ENCODE measurements around the gene KRTAP6-2. TPM values are rescaled to one million over a fixed set of nuclear protein-coding genes. Genes with fewer than 3 reads are reported as not detected.

Gene KRTAP6-2
- total and polyA plus RNA-seq, 10 of the 15 experiments (the other 5 are each of a cell fraction or from before 2014, with no cell fraction given), result not detected

DNA sequence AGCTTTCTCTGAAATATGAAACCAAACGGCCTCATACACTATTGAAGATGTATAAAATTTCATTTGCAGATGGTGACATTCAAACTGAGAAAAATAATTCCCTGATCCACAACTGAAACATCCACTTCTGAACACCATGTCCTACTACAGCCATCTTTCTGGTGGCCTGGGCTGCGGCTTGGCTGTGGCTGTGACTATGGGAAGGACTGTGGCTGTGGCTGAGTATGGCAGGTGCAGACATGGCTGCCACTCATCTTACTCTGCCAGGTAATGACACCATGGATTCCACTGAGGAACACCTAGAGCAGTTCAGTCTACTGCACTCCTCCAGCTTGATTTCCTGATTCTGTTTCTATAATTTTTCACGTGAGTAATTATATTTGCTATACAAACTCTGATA, 21.8 kb upstream of the KRTAP6-2 start, which contains the start of gene KRTAP20-4 (continued):
- no peak for TF ChIP-seq MTA3 (IDR thresholded peaks at IDR 0.05; ENCODE audit: borderline replicate concordance, low read length)
- TF ChIP-seq, protein P1, sequence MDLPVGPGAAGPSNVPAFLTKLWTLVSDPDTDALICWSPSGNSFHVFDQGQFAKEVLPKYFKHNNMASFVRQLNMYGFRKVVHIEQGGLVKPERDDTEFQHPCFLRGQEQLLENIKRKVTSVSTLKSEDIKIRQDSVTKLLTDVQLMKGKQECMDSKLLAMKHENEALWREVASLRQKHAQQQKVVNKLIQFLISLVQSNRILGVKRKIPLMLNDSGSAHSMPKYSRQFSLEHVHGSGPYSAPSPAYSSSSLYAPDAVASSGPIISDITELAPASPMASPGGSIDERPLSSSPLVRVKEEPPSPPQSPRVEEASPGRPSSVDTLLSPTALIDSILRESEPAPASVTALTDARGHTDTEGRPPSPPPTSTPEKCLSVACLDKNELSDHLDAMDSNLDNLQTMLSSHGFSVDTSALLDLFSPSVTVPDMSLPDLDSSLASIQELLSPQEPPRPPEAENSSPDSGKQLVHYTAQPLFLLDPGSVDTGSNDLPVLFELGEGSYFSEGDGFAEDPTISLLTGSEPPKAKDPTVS (IDR thresholded peaks at IDR 0.05; ENCODE audit: low read depth, low read length), result no peak

DNA sequence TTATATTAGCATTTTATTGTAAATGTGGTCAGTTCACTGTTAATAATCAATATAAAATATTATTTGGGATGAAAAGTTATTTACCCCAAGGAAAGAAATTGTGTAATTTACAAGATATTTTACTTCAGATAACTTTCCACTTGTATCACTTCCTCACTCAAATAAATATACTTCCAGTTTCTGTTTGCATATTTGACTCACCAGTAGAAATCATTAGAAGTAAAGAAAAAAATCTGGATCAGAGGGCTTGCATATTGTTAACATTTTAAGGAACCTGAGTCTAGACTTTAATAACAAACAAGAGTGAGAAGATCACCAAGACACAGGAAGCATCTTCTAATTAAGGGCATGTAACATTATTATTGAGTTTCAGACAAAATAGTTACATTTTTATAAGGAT, 21.4 kb upstream of the KRTAP6-2 start:
- DNase-seq (ENCODE audit: low read depth, low spot score) (no peak), FAIRE-seq (no peak), ATAC-seq (no peak)
- no peaks in the 10 kb centered on the region for H3K9me3 ChIP-seq (replicated peaks; ENCODE audit: control insufficient read depth, insufficient read depth, low read length)
- no peak overlapping the region for H3K9ac ChIP-seq (ENCODE audit: control insufficient read depth, insufficient read depth, low read length)
- BruUV-seq (replicated peaks), result no TSS peak
- H3K79me2 ChIP-seq (ENCODE audit: control insufficient read depth, insufficient read depth, low read length), result no peaks in the 10 kb centered on the region
- no peak overlapping the region for H2AFZ ChIP-seq (ENCODE audit: control insufficient read depth, low read depth, low read length)
- H3K4me1 ChIP-seq (ENCODE audit: control insufficient read depth, insufficient read depth, low read length), result no peaks in the 10 kb centered on the region
- no peak overlapping the region for H3K4me2 ChIP-seq (ENCODE audit: control insufficient read depth, insufficient read depth)
- SMC1A ChIA-PET (ENCODE audit: uncharacterized antibody, unreplicated experiment), result no interaction called here
- CTCF ChIA-PET, result no interaction called here
- POLR2A ChIA-PET, result no interaction called here
- H3K36me3 ChIP-seq (ENCODE audit: control insufficient read depth in 2 of 2, insufficient read depth in 2 of 2, low read length in 1 of 2), result no peaks in the 10 kb centered on the region
- in situ Hi-C loops (cut with MboI) (no loop called here), intact Hi-C loops (cut with micrococcal nuclease; ENCODE audit: unreplicated experiment) (no loop called here)
- no peaks in the 10 kb centered on the region for H3K27me3 ChIP-seq (replicated peaks in 1 of 2; ENCODE audit: control insufficient read depth in 2 of 2, insufficient read depth in 2 of 2, low read length in 1 of 2)
- H3K27ac ChIP-seq (ENCODE audit: control insufficient read depth, insufficient read depth), result no peak overlapping the region
- no peak overlapping the region for H3K4me3 ChIP-seq
- RAD21 ChIA-PET (ENCODE audit: unreplicated experiment), result no interaction called here
- no peaks in the 10 kb centered on the region for H4K20me1 ChIP-seq (ENCODE audit: control insufficient read depth, insufficient read depth)
- no peak for TF ChIP-seq CEBPB (IDR thresholded peaks at IDR 0.05; ENCODE audit: borderline replicate concordance in 1 of 2, low read depth in 2 of 2, low read length in 2 of 2)
- TF ChIP-seq, protein P2, sequence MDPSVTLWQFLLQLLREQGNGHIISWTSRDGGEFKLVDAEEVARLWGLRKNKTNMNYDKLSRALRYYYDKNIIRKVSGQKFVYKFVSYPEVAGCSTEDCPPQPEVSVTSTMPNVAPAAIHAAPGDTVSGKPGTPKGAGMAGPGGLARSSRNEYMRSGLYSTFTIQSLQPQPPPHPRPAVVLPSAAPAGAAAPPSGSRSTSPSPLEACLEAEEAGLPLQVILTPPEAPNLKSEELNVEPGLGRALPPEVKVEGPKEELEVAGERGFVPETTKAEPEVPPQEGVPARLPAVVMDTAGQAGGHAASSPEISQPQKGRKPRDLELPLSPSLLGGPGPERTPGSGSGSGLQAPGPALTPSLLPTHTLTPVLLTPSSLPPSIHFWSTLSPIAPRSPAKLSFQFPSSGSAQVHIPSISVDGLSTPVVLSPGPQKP (IDR thresholded peaks at IDR 0.05; ENCODE audit: low read depth, low read length), result no peak
- TF ChIP-seq, protein P3, sequence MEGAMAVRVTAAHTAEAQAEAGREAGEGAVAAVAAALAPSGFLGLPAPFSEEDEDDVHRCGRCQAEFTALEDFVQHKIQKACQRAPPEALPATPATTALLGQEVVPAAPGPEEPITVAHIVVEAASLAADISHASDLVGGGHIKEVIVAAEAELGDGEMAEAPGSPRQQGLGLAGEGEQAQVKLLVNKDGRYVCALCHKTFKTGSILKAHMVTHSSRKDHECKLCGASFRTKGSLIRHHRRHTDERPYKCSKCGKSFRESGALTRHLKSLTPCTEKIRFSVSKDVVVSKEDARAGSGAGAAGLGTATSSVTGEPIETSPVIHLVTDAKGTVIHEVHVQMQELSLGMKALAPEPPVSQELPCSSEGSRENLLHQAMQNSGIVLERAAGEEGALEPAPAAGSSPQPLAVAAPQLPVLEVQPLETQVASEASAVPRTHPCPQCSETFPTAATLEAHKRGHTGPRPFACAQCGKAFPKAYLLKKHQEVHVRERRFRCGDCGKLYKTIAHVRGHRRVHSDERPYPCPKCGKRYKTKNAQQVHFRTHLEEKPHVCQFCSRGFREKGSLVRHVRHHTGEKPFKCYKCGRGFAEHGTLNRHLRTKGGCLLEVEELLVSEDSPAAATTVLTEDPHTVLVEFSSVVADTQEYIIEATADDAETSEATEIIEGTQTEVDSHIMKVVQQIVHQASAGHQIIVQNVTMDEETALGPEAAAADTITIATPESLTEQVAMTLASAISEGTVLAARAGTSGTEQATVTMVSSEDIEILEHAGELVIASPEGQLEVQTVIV (IDR thresholded peaks at IDR 0.05; ENCODE audit: borderline replicate concordance, partially characterized antibody), result no peak
- no peak for TF ChIP-seq RBBP5 (conservative IDR thresholded peaks at IDR 0.05)
- no peak for TF ChIP-seq SMAD5 (IDR thresholded peaks at IDR 0.05; ENCODE audit: low read depth)
- no peak for TF ChIP-seq POLR2AphosphoS5 (IDR thresholded peaks at IDR 0.05; ENCODE audit: low read length)
- TF ChIP-seq FOXM1 (IDR thresholded peaks at IDR 0.05; ENCODE audit: low read depth, low read length), result no peak
- TF ChIP-seq SREBF2 (IDR thresholded peaks at IDR 0.05; ENCODE audit: low read length), result no peak
- TF ChIP-seq, protein P4, sequence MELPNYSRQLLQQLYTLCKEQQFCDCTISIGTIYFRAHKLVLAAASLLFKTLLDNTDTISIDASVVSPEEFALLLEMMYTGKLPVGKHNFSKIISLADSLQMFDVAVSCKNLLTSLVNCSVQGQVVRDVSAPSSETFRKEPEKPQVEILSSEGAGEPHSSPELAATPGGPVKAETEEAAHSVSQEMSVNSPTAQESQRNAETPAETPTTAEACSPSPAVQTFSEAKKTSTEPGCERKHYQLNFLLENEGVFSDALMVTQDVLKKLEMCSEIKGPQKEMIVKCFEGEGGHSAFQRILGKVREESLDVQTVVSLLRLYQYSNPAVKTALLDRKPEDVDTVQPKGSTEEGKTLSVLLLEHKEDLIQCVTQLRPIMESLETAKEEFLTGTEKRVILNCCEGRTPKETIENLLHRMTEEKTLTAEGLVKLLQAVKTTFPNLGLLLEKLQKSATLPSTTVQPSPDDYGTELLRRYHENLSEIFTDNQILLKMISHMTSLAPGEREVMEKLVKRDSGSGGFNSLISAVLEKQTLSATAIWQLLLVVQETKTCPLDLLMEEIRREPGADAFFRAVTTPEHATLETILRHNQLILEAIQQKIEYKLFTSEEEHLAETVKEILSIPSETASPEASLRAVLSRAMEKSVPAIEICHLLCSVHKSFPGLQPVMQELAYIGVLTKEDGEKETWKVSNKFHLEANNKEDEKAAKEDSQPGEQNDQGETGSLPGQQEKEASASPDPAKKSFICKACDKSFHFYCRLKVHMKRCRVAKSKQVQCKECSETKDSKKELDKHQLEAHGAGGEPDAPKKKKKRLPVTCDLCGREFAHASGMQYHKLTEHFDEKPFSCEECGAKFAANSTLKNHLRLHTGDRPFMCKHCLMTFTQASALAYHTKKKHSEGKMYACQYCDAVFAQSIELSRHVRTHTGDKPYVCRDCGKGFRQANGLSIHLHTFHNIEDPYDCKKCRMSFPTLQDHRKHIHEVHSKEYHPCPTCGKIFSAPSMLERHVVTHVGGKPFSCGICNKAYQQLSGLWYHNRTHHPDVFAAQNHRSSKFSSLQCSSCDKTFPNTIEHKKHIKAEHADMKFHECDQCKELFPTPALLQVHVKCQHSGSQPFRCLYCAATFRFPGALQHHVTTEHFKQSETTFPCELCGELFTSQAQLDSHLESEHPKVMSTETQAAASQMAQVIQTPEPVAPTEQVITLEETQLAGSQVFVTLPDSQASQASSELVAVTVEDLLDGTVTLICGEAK (IDR thresholded peaks at IDR 0.05; ENCODE audit: borderline replicate concordance), result no peak
- TF ChIP-seq, protein P5, sequence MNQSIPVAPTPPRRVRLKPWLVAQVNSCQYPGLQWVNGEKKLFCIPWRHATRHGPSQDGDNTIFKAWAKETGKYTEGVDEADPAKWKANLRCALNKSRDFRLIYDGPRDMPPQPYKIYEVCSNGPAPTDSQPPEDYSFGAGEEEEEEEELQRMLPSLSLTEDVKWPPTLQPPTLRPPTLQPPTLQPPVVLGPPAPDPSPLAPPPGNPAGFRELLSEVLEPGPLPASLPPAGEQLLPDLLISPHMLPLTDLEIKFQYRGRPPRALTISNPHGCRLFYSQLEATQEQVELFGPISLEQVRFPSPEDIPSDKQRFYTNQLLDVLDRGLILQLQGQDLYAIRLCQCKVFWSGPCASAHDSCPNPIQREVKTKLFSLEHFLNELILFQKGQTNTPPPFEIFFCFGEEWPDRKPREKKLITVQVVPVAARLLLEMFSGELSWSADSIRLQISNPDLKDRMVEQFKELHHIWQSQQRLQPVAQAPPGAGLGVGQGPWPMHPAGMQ (IDR thresholded peaks at IDR 0.05; ENCODE audit: borderline replicate concordance), result no peak
- TF ChIP-seq NR2C2 (IDR thresholded peaks at IDR 0.05; ENCODE audit: borderline replicate concordance, control insufficient read depth, insufficient read length, low read depth), result no peak

Measured in GM12878 (cell line).